ENCODE measurements around the gene NR2F1-AS1.

GRCh38 chr5:93569300-93570160, 11.5 kb downstream of the NR2F1-AS1 start:
- TF ChIP-seq POLR2AphosphoS5 (IDR thresholded peaks at IDR 0.05), result no peak
- TF ChIP-seq, protein P1, sequence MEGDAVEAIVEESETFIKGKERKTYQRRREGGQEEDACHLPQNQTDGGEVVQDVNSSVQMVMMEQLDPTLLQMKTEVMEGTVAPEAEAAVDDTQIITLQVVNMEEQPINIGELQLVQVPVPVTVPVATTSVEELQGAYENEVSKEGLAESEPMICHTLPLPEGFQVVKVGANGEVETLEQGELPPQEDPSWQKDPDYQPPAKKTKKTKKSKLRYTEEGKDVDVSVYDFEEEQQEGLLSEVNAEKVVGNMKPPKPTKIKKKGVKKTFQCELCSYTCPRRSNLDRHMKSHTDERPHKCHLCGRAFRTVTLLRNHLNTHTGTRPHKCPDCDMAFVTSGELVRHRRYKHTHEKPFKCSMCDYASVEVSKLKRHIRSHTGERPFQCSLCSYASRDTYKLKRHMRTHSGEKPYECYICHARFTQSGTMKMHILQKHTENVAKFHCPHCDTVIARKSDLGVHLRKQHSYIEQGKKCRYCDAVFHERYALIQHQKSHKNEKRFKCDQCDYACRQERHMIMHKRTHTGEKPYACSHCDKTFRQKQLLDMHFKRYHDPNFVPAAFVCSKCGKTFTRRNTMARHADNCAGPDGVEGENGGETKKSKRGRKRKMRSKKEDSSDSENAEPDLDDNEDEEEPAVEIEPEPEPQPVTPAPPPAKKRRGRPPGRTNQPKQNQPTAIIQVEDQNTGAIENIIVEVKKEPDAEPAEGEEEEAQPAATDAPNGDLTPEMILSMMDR (IDR thresholded peaks at IDR 0.05), result no peak
